ENCODE data around the gene HEXB. TPM values are rescaled to one million over a fixed set of nuclear protein-coding genes. Genes with fewer than 3 reads are reported as not detected.
A peak's percentile ranks its signal among the peaks of the same experiment; 100 is the strongest.

The HEXB gene
- total RNA-seq (2021) (84.6 and 92.3 TPM in 2 replicates), Bru-seq, nascent RNA (percentile 57 among the genes with signal in this experiment), BruChase-seq, experiment 1, labeled RNA remaining after a 2-hour chase (percentile 54 among the genes with signal in this experiment), BruChase-seq, experiment 2, labeled RNA remaining after a 6-hour chase (percentile 62 among the genes with signal in this experiment)
- long read RNA-seq, transcript HEXB-209 (6 exons, 1,684 nt), result minor isoform, 10 of 192 reads
- long read RNA-seq, transcript HEXB-201 (14 exons, 1,901 nt), result major isoform, 161 of 192 reads
- long read RNA-seq, partial matches to known transcripts, result 6 of 192 reads
- long read RNA-seq, other reads (novel, unspliced or antisense), result 11 of 192 reads

GRCh38 chr5:74684900-74685851 lies at the start of gene HEXB:
HEXB (plus strand) TSS chr5:74685233; CDS start chr5:74685261, 28 bp downstream.
- peaks cover 19% of the 10 kb centered on the region for H3K4me1 ChIP-seq (replicated peaks; ENCODE audit: insufficient read depth)
- ChIA-PET CTCF (interaction anchor here (1.1 kb wide), 1 partner anchor 783 kb away, joined by 3 read pairs; no protein-coding TSS in a partner anchor), POLR2A (ENCODE audit: unreplicated experiment) (interaction anchor here (0.5 to 0.8 kb wide), 4 partner anchors 82 to 636 kb away, joined by 3 to 9 read pairs (median 4); partner anchors contain the start of genes GFM2 and NSA2)
- H3K36me3 ChIP-seq (ENCODE audit: low read depth), result peaks cover 9% of the 10 kb centered on the region; the same call in 1 of the 2 replicates
- peaks cover 2% of the 10 kb centered on the region; the same call in 1 of the 2 replicates for H3F3A ChIP-seq (ENCODE audit: insufficient read depth, low read depth)
- H4K20me1 ChIP-seq (ENCODE audit: insufficient read depth), result no peaks in the 10 kb centered on the region
- H3K4me3 ChIP-seq, result peak within 1 kb of the TSS; percentile 78
- H3K27ac ChIP-seq, result peak within 1 kb of the TSS; percentile 52; the same call in 1 of the 2 replicates
- no peak for TF ChIP-seq EZH2 (IDR thresholded peaks at IDR 0.05; ENCODE audit: low read depth)
- no peak for TF ChIP-seq CTCF (conservative IDR thresholded peaks at IDR 0.05)
- H2AFZ ChIP-seq, result peak within 1 kb of the TSS; percentile 99
- no peaks in the 10 kb centered on the region for H3K27me3 ChIP-seq (ENCODE audit: insufficient read depth, low read depth)
- H3K9me3 ChIP-seq (ENCODE audit: insufficient read depth, low read depth), result no peaks in the 10 kb centered on the region
- peak within 1 kb of the TSS; percentile 88 for H3K4me2 ChIP-seq
- peak; percentile 78 to 91 for DNase-seq
- H3K9me2 ChIP-seq (ENCODE audit: insufficient read depth), result no peaks in the 10 kb centered on the region
- BruUV-seq (replicated peaks), result no TSS peak
- intact Hi-C loops (cut with micrococcal nuclease; ENCODE audit: unreplicated experiment), result no loop called here
- peaks cover 22% of the 10 kb centered on the region for H3K79me2 ChIP-seq (ENCODE audit: low read depth)

DNA sequence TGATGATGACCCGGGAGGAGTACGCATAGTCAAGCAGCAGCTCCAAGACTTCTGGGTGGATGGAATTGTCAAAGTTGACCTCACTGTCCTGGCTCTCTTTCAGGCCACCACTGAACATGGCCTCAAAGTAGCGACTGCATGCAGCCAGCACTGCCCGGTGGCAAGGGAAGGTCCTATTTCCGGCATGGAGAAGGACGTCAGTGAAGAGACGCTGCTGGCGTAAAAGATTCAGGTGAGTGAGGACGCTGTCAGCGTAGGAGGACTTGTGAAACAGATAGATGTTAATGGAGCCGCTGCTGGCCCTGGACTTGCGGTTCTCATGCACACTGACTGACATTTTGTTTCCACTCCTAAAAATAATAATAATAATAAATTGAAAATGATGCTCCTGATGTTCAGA lies 48.9 kb upstream of the HEXB start:
- H3K27ac ChIP-seq, result peak overlapping the region; percentile 98; the same call in 1 of the 2 replicates
- peaks cover 66% of the 10 kb centered on the region for H3K4me1 ChIP-seq (replicated peaks; ENCODE audit: insufficient read depth)
- ChIA-PET CTCF (no interaction called here), POLR2A (ENCODE audit: unreplicated experiment) (interaction anchor here (0.6 to 0.7 kb wide), 4 partner anchors 15 to 939 kb away, joined by 3 to 10 read pairs (median 6); no protein-coding TSS in a partner anchor)
- intact Hi-C loops (cut with micrococcal nuclease; ENCODE audit: unreplicated experiment), result no loop called here
- no TSS peak for BruUV-seq (replicated peaks)
- H4K20me1 ChIP-seq (ENCODE audit: insufficient read depth), result peaks cover 72% of the 10 kb centered on the region
- H3K9me3 ChIP-seq (ENCODE audit: insufficient read depth, low read depth), result no peaks in the 10 kb centered on the region
- DNase-seq, result no peak
- H2AFZ ChIP-seq, result no peak overlapping the region
- H3K79me2 ChIP-seq (ENCODE audit: low read depth), result peaks cover 90% of the 10 kb centered on the region
- H3K4me3 ChIP-seq, result peak overlapping the region; percentile 84; the same call in 1 of the 2 replicates
- no peaks in the 10 kb centered on the region for H3K9me2 ChIP-seq (ENCODE audit: insufficient read depth)
- H3K36me3 ChIP-seq (ENCODE audit: low read depth), result peaks cover 72% of the 10 kb centered on the region
- no peaks in the 10 kb centered on the region for H3K27me3 ChIP-seq (ENCODE audit: insufficient read depth, low read depth)
- no peak for TF ChIP-seq EZH2 (IDR thresholded peaks at IDR 0.05; ENCODE audit: low read depth)
- H3F3A ChIP-seq (ENCODE audit: insufficient read depth, low read depth), result peaks cover 84% of the 10 kb centered on the region
- peak overlapping the region; percentile 98 for H3K4me2 ChIP-seq

- peak overlapping the region; percentile 84 for H3K4me3 ChIP-seq
- intact Hi-C loops (cut with micrococcal nuclease; ENCODE audit: unreplicated experiment), result no loop called here
- no peak overlapping the region for H2AFZ ChIP-seq
- peaks cover 72% of the 10 kb centered on the region for H4K20me1 ChIP-seq (ENCODE audit: insufficient read depth)
- peak overlapping the region; percentile 98 for H3K4me2 ChIP-seq
- H3K36me3 ChIP-seq (ENCODE audit: low read depth), result peaks cover 68% of the 10 kb centered on the region
- DNase-seq, result peak in 1 of 2 experiments; percentile 92
- H3K27ac ChIP-seq, result peak overlapping the region; percentile 98
- ChIA-PET CTCF (interaction anchor here (0.6 kb wide), 1 partner anchor 24 kb away, joined by 4 read pairs; no protein-coding TSS in a partner anchor), POLR2A (ENCODE audit: unreplicated experiment) (interaction anchor here (0.6 to 0.7 kb wide), 5 partner anchors 15 to 940 kb away, joined by 3 to 10 read pairs (median 4); no protein-coding TSS in a partner anchor)
- H3K79me2 ChIP-seq (ENCODE audit: low read depth), result peaks cover 86% of the 10 kb centered on the region
- no peaks in the 10 kb centered on the region for H3K27me3 ChIP-seq (ENCODE audit: insufficient read depth, low read depth)
- no peaks in the 10 kb centered on the region for H3K9me3 ChIP-seq (ENCODE audit: insufficient read depth, low read depth)
- TF ChIP-seq EZH2 (IDR thresholded peaks at IDR 0.05; ENCODE audit: low read depth) (no peak), CTCF (conservative IDR thresholded peaks at IDR 0.05) (no peak)
- peaks cover 64% of the 10 kb centered on the region for H3K4me1 ChIP-seq (replicated peaks; ENCODE audit: insufficient read depth)
- BruUV-seq (replicated peaks), result no TSS peak
- no peaks in the 10 kb centered on the region for H3K9me2 ChIP-seq (ENCODE audit: insufficient read depth)
- H3F3A ChIP-seq (ENCODE audit: insufficient read depth, low read depth), result peaks cover 81% of the 10 kb centered on the region
Measured at GRCh38 chr5:74636552-74636951, 48.5 kb upstream of the HEXB start.
